ENCODE data around the gene CMTM7.

The CMTM7 gene

DNA sequence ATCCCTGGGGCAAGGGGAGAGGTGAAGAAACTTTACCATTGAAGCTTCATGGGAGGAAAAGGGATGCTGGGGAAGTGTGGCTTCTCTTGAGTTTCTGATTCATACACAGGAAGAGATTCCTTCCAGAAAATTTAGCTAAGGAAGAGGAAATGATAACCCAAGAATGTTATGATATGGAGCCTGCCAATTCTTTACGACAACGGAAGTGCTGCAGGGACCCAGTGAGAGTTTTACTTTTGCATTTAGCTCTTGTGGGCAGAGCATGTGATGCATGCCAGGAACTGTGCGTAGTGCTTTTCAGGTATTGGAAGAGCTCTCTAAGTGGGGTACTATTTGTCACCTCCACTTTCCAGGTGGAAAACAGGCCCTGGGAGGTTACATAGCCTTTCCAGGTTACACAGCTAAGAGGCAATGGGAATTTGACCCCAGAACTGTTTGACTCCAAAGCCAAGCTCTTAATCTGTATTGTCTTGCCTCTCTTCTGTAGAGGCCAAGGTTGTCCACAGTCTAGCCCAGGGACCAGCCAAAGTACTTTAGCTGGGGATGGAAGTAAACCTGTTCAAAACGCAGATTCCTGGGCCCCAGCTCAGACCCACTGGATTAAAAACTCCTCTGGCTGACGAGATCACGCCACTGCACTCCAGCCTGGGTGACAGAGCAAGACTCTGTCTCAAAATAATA is 23.0 kb downstream of the CMTM7 start:
- peak; percentile 93 for DNase-seq (ENCODE audit: low spot score)

DNA sequence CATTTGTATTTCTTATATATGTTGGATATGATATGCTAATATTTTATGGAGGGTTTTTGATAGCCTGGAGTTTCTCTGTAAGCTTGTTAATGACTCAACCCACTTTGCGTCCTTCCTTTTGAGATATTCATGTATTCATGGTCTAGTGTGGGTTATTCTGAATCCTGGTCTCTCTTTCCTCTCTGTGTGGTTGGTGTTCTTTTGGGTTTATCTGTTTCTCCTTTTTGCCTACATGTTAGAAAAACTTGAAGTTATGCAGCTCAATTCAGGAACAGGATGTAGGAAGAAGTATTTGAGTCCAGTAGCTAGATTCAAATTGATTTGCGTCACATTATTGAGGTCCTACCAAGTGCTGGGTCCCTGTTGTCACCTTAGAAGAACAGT is 28.1 kb downstream of the CMTM7 start:
- no peak for DNase-seq (ENCODE audit: low spot score)

DNA sequence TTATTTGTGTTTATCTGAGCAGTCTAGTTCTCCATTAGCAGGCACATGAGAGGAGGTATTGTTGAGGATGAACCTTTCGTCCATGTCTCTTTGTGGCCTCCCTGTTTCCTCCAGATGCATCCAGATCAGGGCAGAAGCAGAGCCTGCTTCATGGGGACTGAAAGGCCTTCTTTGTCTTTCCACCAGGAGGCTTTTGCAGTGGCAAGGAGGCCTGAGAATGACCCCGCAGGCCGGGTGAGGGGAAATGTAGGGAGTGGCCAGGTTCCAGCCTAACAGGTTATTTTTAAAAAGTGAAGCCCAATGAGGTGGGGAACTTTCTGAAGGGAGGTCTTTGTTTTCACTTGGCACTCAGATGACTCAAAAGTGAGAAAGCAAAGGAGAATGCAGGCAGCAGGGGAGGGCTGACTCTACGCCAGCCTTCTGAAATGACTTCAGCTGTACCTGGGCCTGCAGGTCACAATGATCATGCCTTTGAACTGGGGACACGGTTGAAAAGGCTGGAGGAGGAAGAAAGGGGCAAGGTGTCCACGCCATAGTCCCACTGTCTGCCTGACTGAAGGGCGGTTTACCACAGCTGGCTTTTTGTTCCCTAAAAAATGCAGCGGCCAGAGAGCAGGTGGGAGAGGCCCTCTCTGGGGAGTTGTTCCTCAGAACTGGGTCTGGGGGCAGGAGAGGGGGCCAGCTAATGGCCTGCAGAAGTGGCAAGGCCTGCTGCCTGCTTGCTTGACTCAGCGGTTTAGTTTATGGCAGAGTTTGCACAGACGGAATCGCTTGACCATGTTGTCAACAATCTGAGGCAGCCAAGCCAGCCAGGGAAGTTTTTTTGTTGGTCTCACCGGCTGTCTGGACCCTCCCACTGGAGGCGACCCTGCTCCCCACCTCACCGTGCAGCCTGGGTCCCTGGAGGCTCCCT is 28.7 kb downstream of the CMTM7 start:
- DNase-seq (ENCODE audit: low spot score) = peak; percentile 81

DNA sequence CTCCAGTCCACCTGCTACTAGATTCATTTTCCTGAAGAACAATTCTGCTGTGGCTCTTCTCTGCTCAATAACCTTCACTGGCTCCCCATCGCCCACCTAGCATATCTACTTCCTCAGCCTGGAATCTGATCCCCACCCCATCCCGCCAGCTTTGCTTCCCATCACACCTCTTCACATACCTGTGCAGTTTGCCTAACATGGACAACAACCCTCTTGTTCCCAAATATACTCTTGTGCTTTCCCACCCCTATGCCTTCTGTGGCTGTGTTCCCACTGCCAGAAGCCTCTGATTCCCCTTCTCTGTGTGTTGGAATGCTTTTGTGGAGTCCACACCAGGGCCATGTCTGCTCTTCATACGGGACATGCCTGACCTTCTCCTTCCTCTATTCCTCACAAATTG is 29.5 kb downstream of the CMTM7 start:
- no peak for DNase-seq (ENCODE audit: low spot score)

DNA sequence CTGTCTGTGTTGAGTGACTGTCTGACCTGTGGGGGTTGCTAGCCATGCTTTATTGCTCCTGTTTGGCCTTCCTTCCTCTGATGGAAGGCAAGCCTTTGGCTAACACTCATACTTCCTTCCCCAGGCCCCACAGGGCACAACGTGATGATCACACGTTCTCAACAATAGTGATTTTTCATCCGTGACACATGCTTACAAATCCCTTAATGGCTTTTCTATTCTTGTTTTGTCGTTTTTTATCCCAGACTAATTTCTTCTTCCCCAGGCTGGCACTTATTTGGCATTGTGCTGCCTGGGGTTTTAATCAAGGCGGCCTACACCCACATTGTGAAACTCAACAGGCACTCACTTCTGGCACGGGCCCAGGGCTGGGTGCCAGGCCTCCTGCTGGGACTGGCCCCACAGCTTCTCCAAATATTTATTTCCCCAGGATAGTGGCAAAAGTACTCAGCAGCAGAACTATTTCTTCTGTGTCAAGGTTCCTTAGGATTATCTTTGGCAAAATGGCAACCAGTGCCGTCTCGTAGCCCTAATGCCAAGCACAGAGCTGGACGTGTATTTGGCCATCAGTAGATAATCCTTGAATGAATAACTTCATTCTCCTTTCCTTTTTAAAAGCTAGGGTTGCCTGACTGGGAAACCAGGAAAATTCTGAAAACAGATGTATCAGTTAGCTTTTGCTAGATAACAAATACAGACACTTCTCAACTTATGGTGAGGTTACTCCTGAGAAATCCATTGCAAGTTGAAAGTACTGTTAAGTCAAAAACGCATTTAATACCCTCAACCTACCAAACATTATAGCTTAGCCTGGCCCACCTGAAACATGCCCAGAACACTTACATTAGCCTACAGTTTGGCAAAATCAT is 30.6 kb downstream of the CMTM7 start:
- DNase-seq (ENCODE audit: low spot score) = peak; percentile 87

DNA sequence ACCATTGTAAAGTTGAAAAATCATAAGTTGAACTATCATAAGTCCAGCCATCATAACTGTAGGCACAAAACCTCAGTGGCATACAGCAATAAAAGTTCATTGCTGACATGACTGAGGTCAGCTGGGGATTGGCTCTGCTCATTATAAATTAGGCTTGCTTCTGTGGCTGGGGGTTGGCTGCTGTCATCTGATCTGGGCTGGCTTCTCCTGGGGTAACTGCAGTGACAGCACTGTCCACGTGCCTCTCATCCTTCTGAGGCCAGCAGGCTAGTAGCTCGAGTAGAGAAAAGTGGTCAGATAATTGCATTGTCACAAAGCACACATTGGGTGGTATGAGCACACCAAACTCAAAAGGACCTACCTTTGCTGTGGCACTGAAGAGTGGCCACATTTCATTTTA is 31.3 kb downstream of the CMTM7 start:
- DNase-seq (ENCODE audit: low spot score) = no peak

DNA sequence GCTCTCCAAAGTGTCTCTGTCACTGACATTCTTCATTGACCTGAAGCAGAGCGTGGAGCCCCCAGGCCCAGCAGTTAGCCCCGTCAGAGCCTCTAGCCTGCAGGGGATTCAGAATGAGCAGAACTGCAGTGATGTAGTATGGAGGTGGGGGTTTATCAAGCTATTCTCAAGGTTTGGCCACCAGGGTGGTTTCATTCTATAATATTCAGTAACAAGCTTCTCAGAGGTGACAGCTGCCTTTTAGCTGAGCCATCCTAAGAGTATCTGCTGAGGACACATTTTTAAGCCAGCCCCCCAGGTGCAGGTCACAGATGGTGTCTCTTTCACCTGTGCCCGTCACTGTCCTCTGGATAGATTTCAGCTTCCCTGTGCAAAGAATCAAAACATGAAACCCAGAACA is 31.9 kb downstream of the CMTM7 start:
- DNase-seq (ENCODE audit: low spot score) = no peak

DNA sequence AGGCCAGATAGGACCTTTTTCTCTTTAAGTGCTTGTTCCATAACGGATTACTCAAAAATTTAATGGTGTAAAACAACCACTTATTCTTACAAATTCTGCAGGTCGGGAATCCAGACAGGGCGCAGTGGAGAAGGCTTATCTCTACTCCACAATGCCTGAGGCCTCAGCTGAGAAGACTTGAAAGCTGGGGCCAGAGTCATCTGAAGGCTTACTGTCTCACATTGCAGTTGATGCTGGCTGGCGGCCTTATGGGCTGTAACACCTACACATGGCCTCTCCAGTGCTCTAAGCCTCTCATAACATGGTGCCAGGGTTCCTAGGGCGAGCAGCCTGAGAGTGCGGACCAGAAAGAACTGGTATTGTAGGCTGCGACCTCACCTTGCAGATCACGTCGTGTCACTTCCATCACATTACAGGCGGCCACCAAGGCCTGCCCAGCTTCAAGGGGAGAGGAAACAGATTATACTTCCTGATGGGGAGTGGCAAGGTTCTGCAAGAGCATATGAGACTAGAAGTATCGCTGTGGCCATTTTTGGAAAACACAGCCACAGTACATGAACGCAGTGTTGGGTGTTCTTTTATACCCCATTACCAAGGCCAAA is 32.4 kb downstream of the CMTM7 start:
- no peak for DNase-seq (ENCODE audit: low spot score)

DNA sequence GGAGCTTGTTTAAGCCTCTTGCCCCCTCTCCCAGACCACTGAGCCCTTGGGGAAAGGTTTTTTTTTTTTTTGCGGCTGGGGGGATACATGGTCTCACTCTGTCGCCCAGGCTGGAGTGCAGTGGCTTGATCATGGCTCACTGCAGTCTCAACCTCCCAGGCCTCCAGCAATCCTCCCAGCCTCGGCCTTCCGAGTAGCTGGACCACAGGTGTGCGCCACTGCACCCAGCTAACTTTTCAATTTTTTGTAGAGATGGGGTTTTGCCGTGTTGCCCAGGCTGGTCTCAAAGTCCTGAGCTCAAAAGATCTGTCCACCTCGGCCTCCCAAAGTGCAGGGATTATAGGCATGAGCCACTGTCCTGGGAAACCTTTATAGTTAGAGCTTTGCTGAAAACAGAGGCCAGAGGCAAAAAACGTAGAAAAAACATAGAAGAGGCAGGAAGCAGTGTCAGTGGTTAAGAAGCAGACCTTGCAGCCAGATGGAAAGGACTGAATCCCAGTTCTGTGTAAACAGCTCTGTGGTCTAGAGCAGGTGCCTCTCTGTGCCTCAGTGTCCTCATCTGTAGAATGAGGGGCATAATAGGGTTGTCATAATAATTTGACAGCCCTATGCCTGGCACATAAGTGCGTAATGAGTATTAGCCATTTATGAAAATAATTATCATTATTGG is 33.1 kb downstream of the CMTM7 start:
- DNase-seq (ENCODE audit: low spot score) = no peak

DNA sequence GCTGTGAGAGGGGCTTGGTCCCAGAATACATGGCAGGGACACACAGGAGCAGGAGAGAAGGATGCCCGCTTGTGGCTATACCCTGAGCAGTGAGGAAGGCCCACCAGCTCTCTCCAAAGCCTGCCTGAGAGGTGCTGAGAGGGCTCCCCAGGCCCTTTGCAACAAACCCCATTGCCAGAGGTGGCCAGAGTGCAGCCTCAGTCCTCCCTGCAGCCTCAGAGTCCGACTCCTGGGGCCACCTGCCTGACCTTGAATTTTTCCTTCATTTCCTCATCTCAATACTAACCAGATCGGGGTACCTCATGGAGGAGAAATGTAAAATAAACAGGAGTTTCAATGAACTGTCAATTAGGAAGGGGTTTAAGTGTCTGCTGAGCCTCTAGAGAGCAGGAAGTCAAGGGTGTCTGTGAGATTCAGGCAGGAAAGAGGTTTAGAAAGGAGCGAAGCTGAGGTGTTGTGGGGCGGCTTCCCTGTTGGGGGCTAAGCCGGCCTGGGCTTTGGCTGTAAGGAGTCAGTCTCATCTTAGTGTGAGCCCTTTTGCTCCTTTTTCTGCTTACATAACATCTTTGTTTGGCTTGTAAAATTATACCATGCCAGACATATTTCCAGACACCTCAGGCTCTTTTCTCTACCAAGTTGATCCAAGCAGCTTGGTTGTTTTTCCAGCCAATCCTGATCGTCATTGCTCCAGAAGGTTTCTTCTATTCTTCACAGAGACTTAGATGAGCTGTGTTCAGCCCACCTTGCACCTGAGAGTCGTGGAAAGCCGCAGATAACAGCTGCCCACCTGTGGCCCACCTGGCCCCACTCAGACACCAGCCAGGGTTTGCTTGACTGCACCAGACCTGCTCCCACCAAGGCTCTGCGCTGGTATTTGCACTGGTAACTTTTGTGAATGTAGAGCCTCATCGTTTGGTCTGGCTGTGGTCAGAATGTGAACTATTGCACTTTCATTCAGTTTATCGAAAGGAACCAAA is 36.7 kb downstream of the CMTM7 start:
- no peak for DNase-seq (ENCODE audit: low spot score)

DNA sequence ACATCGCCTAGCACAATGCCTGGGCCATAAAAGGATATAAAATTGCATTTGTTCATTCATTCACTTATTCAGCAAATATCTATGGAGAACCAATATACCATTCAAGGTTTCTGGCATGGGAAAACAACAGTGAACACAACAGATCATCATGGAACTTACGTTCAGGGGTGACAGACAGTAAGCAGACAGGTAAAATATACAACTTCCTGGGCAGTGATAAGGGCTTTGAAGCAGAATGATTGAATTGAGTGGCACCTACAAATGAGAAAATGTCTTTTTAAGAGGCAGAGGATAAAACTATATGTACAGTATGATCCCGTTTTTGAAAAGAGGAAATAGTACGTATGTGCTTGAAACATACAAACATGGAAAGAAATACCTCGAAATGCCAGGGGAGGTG is 39.2 kb downstream of the CMTM7 start:
- no peak for DNase-seq (ENCODE audit: low spot score)

DNA sequence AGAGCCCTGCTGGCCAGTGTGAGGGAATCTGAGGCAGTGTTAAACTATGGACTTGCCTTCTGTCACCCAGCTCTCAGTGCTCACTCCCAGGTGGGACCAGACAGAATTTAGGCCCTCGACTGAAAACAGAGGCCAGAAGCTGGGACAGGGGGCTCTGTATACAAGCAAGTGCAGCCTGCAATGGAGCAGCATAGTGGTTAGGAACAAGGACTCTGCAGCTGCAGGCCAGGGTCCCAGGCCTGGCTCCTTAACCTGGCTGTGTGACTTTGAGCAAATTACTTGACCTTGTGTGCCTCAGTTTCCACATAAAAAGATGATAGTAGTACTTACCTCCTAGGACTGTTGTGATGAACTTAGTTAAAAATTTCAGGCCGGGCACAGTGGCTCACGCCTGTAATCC is 39.8 kb downstream of the CMTM7 start:
- DNase-seq (ENCODE audit: low spot score) = no peak

DNA sequence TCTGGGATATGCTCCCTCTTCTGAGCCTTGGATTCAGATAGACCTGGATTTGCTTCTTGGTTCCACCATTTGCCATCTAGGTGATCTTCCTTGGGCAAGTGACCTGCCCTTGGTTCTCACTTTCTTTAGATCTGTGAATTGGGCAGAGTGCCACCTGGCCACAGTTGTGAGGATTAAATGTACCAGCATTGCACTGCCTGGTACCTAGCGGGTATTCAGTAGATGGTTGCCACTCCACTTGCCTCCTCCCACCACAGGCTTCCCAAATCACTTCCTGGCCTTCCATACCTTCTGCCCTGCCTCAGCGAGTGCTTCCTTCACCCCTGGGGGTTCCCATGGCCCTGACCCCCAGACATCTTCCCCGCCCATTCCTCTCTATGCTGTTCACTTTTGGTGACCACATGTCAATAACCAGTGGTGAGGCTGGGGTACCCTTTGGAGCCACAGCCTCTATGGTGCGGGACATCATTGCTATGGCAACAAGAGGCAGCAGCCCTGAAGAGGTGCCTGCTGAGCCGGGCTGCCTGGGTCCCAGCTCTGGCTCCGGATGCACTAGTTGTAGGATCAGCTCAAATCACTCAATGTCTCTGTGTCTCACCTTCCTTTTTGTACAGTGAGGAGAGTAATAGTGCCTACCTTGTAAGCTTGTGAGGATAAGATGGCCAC is 40.5 kb downstream of the CMTM7 start:
- DNase-seq (ENCODE audit: low spot score) = no peak

DNA sequence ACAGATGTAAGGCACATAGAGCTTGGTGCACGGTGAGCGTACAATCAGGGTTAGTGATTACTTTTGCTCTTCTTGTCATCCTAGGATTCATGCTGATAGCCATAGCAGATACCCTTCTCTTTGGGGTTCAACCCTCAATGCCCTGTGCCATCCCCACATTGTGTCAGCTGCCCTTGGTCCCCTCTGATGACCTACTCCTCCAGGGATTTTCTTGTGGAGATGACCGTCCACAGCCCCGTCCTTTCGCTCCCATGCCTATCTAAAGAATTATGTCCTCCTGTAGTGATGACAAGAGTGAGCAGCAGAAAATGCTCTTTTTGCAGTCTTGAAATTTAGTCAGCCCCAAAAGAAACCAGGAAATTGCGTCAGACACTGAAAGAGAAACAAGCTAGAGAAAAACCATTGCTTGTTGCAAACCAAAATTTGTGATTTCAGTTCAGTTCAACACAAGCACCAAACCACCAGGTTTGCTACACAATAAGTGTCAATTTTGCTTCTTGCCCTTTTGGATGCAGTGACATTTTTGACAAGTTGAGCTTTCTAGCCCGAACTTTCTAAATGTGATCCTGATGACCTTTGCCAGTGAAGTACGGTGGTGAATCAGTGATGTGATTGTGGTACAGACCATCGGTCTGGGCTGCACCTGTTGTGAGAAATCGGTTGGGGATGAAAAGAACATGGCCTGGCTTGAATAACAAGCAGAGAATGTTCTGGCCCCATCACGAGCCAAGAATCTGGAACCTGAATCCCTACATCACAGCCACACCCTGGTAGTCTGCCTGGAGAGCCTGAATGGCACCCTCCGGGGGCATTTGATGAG is 41.3 kb downstream of the CMTM7 start:
- no peak for DNase-seq (ENCODE audit: low spot score)

DNA sequence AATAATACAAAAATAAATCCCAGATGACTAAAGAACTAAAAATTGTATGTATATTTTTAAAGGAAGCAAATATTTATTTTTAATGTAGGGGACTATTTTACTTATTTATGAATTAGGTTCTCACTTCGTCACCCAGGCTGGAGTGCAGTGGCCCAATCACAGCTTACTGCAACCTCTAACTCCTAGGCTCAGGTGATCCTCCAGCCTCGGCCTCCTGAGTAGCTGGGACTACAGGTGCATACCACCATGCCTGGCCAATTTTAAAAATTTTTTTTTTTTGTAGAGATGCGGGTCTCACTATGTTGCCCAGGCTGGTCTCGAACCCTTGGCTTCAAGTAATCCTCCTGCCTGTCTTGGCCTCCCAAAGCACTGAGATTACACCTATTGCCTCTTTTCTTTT is 42.6 kb downstream of the CMTM7 start:
- DNase-seq (ENCODE audit: low spot score) = no peak

DNA sequence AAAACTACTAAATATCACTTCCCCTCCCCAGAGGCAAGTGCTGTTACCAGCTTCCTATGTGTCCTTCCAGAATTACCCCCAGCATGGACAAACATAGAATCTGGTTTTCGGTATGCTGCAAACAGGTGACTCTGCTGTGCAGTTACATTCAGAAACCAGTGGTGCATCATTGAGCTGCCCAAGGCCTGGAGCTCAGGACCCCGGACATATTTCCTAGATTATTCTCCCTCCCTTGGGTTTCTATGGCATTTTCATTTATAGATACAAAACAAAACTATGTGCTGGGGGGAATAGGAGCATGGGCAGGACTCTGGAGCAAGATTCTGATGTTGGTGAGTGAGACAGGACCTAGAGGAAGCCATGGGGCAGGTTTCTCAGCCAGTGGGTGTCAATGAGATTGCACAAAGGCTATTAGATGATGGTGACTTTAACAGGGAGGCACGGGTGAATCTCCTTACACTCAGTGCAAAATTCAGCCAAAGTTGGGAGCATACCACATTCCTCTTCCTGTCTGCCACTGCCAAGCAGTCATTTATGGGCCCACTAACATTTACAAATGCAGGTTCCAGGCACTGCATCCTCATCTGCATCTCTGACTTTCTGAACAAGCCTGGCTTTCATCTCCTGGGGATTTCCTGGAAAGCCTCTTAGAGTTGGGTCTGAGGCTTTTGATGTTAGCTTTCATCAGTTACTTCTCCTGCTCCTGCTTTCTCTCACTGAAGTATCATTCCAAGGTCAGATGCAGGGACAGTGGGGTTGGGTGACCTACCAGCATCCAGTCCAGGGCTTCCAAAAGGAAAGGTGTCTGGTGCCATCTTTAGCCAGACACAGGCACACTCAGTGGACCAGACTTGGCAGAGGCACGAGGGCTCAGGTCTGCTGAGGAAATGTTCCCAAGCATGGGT is 44.5 kb downstream of the CMTM7 start:
- no peak for DNase-seq (ENCODE audit: low spot score)

DNA sequence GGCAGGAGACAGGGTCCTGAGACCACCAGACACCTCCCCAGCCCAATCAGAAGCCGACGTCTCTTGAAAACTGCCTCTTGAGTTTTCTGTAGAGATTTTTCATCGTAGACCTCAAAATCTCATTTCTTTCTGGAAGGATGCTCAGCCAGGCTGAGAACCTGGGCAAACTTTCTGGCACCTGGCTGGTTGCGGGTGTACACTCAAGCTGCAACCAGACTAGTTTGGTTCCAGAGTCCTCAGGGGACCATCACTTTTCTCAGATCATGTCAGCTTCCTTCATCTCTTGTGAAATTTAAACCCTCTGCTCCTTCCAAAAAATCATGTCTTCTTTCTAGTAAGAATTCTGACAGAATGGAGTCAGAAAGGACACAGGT is 45.1 kb downstream of the CMTM7 start:
- DNase-seq (ENCODE audit: low spot score) = no peak

DNA sequence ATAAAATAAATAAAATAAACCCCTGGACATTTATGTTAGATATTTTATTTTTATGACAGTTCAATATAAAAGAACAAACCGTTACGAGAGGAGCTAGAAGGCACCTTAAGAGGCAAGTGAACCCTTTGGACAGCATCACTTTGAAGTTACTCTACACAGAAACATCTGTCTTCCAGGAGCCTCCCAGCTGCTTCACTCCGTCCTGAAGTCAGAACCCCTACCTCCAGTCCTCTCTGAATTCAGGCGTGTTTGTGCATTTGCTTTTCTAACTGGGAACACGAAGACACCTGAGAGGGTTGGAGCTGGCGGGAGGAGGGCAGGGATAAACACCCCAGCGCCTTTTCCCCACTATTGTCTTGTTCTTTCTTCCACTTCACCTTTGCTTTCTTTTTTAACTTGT is 46.2 kb downstream of the CMTM7 start:
- no peak for DNase-seq (ENCODE audit: low spot score)
